Fibroblast of the aortic adventitia (primary cell): ENCODE data around the gene BPIFB6. TPM values are rescaled to one million over a fixed set of nuclear protein-coding genes. Genes with fewer than 3 reads are reported as not detected.

Experiments
- DNase-seq: peaks from one replicate; pipeline ENCODE4 v3.0.0-alpha.2; 2010; ENCODE audit warnings: low read depth
- H3K4me3 ChIP-seq: 2 replicates; pipeline ENCODE4 v1.5.1; 2011; ENCODE audit warnings: low read depth, mild to moderate bottlenecking, control low read depth, low read length, moderate library complexity
- total RNA-seq: library from RNA; depleted of rRNA; stranded (reverse); fragments of >200 nt; gene quantifications from 2 replicates; pipeline ENCODE4 v1.2.3, GENCODE V29; 2012; ENCODE audit warnings: low replicate concordance
- TF ChIP-seq, protein P1 (sequence below): IDR thresholded peaks from 2 replicates; pipeline ENCODE4 v1.5.1; 2011; ENCODE audit warnings: mild to moderate bottlenecking, low read length, control low read depth, inconsistent platforms; ENCODE audit not compliant: insufficient read depth

Gene BPIFB6
- total RNA-seq, 1 donor, result not detected

- no peak overlapping the region for H3K4me3 ChIP-seq
- no peak for DNase-seq
- TF ChIP-seq, protein P1, sequence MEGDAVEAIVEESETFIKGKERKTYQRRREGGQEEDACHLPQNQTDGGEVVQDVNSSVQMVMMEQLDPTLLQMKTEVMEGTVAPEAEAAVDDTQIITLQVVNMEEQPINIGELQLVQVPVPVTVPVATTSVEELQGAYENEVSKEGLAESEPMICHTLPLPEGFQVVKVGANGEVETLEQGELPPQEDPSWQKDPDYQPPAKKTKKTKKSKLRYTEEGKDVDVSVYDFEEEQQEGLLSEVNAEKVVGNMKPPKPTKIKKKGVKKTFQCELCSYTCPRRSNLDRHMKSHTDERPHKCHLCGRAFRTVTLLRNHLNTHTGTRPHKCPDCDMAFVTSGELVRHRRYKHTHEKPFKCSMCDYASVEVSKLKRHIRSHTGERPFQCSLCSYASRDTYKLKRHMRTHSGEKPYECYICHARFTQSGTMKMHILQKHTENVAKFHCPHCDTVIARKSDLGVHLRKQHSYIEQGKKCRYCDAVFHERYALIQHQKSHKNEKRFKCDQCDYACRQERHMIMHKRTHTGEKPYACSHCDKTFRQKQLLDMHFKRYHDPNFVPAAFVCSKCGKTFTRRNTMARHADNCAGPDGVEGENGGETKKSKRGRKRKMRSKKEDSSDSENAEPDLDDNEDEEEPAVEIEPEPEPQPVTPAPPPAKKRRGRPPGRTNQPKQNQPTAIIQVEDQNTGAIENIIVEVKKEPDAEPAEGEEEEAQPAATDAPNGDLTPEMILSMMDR, result no peak
Measured at GRCh38 chr20:33026779-33027759, 4.4 kb upstream of the BPIFB6 start.

- no peak overlapping the region for H3K4me3 ChIP-seq
- DNase-seq, result no peak
- TF ChIP-seq, protein P1, result no peak
Measured at GRCh38 chr20:33027769-33028751, 3.4 kb upstream of the BPIFB6 start.

DNA sequence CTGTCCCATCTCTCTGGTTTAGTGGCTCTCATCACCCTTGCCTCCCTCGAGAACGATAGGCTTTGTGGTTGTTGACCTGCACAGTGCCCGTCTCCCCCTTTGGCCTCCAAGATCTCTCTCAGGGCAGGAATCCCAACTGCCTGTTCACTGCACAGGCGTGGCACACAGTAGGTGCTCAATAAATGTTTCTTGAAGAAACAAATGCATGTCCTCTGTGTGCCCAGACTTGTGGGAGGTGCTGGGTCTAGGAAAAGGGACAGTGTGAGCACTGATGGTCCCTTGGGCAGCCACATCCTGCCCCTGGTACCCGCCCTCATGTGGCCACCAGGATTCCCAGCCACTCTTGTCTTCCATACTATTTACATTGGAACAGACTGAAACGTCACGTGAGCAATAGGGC, 2.6 kb upstream of the BPIFB6 start:
- TF ChIP-seq, protein P1, result no peak
- H3K4me3 ChIP-seq, result no peak overlapping the region
- DNase-seq, result no peak

DNA sequence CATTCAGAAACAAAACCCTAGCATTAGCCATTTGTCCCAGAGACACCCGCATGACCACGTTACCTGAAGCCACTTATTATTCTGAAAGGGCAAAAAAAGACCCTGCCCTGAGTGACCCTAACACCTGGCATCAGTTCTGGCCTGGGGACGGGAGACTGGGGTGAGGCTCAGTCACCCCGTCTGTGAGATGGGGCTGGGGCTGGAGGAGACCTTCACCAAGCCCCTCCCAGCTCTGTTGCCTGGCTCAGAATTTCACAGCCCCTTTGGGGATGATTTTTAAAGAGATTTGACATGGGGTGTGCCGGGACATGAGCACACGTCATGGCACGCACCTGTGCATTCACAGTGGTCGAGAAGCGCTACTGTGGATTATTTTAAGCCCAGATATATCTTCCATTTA, 1.4 kb upstream of the BPIFB6 start:
- no peak overlapping the region for H3K4me3 ChIP-seq
- DNase-seq, result no peak
- TF ChIP-seq, protein P1, result no peak

DNA sequence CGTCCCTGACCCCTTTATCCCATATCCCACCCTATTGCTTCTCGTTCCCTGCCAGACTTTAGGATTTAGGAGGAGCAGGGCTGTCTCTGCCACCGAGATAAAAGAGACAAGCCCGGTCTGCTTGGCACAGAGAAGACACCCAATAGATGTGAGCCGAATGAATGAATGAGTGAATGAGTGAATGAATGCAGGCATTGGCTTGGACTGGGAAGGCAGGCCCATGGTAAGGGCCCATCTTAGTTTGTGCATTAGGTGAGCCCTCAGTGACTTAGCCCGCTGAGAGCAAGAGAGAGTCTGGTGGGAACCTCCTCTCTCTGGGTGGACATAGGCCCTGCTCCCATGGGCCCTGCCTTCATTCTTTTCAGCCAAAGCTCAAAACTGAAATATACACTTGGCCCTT, 879 bp upstream of the BPIFB6 start:
- TF ChIP-seq, protein P1, result no peak
- no peak for DNase-seq

DNA sequence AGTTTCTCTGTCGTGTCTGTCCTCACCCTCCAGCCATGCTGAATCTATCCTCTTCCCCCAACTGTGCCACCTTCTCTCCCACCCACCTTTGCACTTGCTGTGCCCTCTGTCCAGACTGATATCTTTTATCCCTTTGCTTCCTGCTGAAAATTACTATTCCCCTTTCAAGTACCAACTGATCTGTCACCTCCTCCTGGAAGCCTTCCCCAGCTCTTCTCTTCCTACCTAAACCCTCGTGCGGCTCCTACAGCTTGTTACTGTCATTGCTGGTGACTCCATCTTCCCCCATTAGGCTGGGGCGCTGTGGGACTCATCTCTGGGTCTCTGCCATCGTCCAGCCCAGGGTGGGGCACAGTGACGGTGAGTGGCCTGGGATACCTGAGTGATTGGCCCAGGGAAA, 1.1 kb downstream of the BPIFB6 start:
- DNase-seq, result no peak
- H3K4me3 ChIP-seq, result no peak overlapping the region
- TF ChIP-seq, protein P1, result no peak

More for the DNA sequence above, 879 bp upstream of the BPIFB6 start:
- H3K4me3 ChIP-seq, result no peak overlapping the region
